Caki2 (cell line): Measurements from ENCODE around the gene FYB2. TPM values are rescaled to one million over a fixed set of nuclear protein-coding genes. Genes with fewer than 3 reads are reported as not detected.
A peak's percentile ranks its signal among the peaks of the same experiment; 100 is the strongest.

Experiments used
- DNase-seq: peaks from one replicate; pipeline ENCODE4 v3.0.0-alpha.2; 2015; ENCODE audit warnings: low read depth
- in situ Hi-C: cut with HindIII; loops from 2 replicates; pipeline ENCODE4 v1.10.0; 2016; ENCODE audit warnings: low sequenced_read_pairs, low pct_unique_long_range_greater_than_20kb, mixed read lengths
- total RNA-seq: library from RNA; depleted of rRNA; stranded (reverse); fragments of >200 nt; shearing (Covaris generic); gene quantifications from 2 replicates; pipeline ENCODE4 v1.2.3, GENCODE V29; 2014; ENCODE audit warnings: low replicate concordance; rRNA removed

Gene FYB2
- not detected in 2 replicates for total RNA-seq

DNA sequence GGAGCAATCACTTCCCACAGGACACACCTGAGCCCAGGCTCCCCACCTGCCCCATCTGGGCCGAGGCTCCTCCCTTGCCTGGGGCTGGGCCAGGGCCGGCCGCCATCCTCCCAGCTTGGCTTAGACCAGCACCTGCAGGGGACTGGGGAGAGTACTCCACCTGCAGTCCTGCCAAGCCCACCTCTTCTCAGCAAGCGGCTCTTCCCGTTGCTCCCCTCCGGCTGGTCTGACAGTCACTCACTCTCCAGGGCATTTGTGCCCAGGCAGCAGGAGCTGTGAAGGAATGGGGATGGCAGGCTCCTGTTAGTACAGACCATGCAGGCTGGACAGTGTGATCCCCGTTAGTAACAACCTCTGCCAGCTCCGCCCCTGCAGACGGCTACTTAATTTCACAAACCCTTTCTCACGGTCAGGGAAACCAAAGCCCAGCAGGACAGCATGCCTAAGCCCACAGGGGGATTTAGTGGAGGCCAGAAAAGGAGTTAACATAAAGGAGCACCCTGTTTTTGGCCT lies at the start of gene FYB2:
TSS of gene FYB2 (minus strand) at position 18 of the 513 bp plus-strand sequence. CDS start 114 bp downstream, outside the sequence.
- in situ Hi-C loops: no loop called here
- DNase-seq: no peak

DNA sequence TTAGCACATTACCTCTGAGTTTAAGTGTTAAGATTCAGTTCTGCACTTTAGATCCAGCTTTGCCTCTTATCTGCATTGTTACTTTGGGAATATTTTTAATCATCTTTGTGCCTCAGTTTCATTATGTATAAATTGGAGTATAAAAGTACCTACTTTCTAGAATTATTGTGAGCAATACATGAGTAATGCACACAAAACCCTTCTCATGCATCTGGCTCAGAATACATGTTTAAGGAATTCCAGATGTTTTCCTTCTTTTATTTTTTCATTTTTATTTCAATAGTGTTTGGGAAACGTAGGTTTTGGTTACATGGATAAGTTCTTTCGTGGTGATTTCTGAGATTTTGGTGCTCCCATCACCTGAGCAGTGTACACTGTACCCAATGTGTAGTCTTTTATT lies 49.6 kb upstream of the FYB2 start:
- DNase-seq: no peak
- in situ Hi-C loops: no loop called here

GRCh38 chr1:56867491-56867890 lies 48.3 kb upstream of the FYB2 start:
- in situ Hi-C loops: no loop called here
- DNase-seq: no peak

GRCh38 chr1:56866656-56867055 lies 47.5 kb upstream of the FYB2 start:
- DNase-seq: no peak
- in situ Hi-C loops: no loop called here

- in situ Hi-C loops: no loop called here
- DNase-seq: peak; percentile 11
Measured at GRCh38 chr1:56864430-56864829, 45.2 kb upstream of the FYB2 start.

DNA sequence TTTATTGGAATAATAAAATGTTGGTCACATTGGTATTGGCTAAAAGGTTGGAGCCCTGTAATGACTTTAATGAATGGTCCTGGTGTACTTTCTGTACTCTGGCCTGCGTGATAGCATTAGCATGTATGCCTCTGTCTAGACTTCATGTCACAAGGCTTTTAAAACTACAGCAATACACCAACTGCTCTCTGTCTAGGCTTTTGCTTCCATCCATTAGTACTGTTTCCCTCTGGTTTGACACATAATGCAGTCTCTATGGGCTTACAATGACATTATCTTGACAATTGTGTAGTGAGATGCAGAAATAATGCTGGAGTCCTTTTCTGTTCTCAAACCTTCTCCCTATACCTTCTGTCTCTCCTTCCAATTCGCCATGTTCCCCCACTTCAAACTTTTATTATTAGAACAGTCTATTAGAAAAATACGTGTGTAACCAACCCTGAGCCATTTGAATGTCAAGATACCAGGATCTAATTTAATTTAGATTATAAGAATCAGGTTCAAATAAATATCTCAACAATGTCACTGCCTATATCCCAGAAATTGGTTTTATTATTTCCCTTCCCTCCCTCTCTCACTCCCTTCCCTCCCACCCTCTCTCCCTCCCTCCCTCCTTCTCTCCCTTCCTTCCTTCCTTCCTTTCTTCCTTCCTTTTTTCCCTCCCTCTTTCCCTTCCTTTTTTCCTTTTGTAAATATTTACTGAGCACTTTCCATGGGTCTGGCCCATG lies 44.2 kb upstream of the FYB2 start:
- in situ Hi-C loops: no loop called here

GRCh38 chr1:56859287-56859686 lies 40.1 kb upstream of the FYB2 start:
- in situ Hi-C loops: no loop called here
- DNase-seq: no peak

More for the DNA sequence above, 44.2 kb upstream of the FYB2 start:
- no peak for DNase-seq

DNA sequence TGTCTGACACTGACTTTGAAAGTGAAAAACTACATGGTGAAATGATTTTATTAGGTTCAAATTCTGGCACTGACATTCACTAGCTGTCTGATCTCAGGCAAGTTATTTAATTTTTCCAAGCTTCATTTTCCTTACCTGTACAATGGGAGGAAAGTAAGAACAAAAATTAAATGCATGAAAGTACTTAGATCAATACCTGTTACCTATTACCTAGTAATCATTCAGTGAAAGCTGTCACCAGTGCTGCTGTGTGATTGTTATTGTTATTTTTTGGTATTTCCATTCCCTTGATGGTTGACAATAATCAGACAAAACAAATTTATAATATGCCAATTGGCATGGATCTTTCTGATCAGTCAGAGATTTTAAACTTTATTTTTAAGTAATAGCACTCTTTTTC lies 37.0 kb upstream of the FYB2 start:
- no peak for DNase-seq
- in situ Hi-C loops: no loop called here

DNA sequence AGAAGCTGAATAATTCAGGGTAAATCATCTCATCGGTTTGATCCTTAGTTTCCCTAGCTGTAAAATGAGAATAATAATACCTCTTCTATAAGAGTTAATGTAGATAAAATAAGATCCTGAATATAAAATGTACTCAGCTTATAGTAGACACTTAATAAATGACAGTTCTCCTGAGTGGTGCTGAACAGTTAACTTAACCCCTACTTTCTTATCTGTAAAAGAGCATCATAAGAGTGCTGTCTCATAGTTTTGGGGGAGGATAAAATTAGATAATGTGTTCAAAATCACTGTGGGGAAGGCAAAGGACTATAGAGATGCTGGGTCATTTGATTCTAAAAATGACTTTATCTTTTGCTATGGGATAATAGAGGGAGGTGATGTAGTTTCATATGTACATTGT lies 36.0 kb upstream of the FYB2 start:
- no peak for DNase-seq
- in situ Hi-C loops: no loop called here

DNA sequence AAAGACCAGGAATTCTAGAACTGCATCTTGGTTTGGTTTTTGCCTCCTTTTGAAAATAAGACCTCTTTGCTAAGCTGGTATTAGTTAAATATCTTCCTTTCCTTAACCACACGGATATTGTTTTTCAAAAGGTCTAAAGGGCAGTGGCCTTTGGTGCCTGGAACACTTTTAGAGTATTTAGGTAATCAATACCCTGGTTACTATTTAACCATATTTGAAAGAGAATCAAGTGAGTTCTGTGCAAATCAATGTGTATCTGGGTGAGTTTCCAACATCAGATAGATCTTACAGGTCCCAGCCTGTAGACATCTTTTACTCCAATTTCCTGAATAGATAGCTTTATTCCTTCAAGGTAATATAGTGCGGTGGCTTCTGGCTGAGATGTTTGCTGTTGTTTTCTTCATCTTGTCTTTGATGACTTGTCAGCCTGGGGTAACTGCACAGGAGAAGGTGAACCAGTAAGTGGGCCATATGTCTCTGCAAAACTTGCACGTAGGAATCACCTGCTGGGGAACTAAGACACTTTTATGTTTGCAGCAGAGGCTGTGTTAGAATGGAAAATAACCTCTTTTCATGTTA lies 35.4 kb upstream of the FYB2 start, which contains the start of gene C8A:
TSS of gene C8A (plus strand) at position 277 of the 579 bp plus-strand sequence. CDS start at position 382, 105 bp downstream.
- in situ Hi-C loops: no loop called here
- DNase-seq: no peak

DNA sequence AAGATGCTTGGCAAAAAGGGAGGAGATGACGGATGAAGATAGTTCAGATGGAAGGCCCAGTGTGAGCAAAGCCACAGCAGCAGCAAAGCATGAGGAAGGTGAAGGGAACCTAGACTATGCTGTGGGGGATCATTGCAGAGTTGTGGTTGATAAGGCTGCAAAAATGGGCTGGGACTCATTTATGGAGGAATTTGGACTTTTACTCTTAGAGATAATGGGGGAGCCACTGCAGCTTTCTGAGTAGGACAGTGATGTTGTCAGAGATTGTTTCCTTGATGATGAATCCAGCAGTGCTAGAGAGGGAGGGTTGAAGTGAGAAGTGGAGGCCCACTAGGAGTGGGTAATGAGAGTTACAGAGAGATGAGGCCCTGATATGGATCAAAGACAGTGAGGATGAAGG lies 33.3 kb upstream of the FYB2 start:
- DNase-seq: no peak
- in situ Hi-C loops: no loop called here

DNA sequence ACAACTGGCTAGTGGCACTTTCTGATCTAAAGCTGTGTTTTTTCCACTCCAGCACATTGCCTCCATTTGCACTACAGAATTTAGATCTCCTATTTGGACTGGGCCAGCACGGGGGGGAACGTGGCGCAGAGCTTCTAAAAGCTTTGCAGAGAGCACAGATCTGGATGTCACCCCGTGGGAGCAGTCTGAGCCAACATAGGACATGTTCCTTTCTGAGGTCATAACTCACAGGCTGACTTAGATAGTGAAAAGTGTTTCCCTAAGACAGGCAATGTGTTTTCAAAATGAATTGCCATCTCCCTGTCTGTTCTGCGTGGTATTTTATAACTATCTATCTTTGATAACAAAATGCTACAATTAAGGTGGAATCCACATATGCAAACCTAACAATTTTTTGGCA lies 31.7 kb upstream of the FYB2 start:
- in situ Hi-C loops: no loop called here
- DNase-seq: no peak

- in situ Hi-C loops: no loop called here
- DNase-seq: no peak
Measured at GRCh38 chr1:56850411-56850810, 31.2 kb upstream of the FYB2 start.

DNA sequence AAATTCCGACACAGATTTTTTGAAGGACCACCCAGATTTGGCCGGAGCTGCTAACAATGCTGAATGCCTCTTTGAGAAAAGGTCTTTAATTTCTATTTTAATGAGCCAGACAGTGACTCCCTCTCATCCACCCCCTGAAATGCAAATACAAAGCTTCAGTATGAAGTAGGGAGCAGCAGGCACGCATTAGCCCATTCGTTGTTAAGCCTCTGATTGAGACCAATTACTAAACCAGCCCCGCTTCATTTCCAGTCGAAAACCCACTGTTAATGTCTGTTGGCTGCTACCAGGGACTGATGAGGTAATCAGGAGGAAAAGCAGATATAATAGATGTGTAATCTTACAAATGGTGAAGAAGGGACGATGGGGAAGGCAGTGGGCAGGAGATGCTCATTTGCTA lies 30.5 kb upstream of the FYB2 start:
- no peak for DNase-seq
- in situ Hi-C loops: no loop called here

DNA sequence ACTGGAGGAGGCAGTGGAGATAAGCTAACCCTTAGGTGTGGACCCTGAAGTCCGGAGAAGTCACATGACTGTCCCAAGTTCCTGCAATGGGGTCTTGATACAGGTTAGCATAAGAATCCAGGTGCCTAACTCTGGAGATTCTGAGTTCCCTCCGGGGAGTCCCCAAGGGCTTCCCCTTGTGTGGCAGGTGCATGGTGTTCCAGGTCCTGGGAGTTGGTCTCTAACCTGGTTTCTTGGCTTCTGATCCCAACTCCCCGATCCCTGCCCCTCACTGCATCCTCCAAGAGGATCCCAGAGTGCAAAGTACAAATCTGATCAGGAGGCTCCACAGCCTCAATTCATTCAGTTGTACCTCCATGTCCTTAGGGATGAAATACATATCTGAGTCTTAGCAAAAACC lies 26.1 kb upstream of the FYB2 start:
- in situ Hi-C loops: no loop called here

DNA sequence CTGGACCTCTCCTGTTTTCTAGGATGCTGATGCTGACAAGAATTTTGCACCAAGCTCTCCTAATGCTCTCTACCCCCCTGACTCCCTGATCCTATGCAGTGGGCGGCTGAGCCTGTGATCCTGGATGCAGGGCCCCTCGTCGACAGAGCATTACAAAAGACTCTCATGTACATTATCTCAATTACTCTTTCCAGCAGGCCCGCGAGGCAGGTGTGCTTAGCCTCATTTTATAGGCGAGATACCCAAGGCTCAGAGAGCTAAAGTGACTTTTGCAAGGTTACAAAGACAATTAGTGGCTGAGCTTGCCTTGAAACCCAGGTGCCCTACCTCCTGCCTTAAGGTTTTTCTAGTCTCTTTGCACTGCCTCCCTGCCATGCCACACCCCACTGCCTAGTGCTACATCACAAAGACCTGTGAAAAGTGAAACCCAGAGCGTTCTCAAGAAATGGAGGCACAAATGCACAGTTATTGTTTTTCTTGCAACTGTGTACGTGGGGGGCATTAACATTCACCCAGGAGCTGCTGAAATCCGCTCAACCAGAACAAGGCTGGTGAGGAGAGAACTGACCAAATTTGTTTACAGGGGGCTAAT lies 25.4 kb upstream of the FYB2 start:
- in situ Hi-C loops: no loop called here

More for the DNA sequence above, 26.1 kb upstream of the FYB2 start:
- no peak for DNase-seq

DNA sequence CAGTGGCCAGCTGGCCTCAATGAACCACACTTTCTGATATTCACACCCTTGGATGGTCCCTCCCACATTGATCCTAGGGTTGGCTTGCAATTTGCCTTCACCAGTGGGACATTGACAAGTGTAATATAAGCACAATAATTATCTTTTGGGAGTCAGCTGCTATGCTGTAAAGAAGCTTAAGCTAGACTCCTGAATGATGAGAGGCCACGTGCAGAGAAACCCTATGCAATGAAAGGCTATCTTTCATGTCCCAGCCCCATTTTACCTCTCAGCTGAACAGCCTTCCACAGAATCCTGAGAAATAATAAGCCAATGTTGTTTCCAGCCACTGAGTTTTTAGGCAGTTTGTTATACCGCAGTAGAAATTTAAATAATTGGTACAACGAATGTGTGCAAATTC lies 24.3 kb upstream of the FYB2 start:
- DNase-seq: no peak
- in situ Hi-C loops: no loop called here

More for the DNA sequence above, 25.4 kb upstream of the FYB2 start:
- no peak for DNase-seq

DNA sequence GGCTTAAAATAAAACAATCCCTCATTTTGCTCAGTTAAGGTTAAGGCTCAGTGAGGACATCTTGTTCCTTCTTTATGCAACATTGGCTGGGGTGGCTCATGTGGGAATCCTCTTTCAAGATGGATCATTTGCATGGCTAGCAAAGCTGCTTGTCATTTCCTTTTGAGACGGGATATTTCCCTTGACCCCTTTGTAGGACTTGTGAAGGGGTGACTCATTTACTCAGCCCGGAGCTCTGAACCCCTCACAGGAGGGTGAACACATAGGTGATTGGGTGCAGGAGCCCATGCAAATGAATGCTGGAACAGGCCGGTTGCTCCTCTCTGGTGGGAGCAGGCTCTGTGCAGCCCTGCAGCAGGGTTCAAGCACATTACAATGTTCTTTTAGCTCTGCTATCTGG lies 19.6 kb upstream of the FYB2 start:
- no peak for DNase-seq
- in situ Hi-C loops: no loop called here

DNA sequence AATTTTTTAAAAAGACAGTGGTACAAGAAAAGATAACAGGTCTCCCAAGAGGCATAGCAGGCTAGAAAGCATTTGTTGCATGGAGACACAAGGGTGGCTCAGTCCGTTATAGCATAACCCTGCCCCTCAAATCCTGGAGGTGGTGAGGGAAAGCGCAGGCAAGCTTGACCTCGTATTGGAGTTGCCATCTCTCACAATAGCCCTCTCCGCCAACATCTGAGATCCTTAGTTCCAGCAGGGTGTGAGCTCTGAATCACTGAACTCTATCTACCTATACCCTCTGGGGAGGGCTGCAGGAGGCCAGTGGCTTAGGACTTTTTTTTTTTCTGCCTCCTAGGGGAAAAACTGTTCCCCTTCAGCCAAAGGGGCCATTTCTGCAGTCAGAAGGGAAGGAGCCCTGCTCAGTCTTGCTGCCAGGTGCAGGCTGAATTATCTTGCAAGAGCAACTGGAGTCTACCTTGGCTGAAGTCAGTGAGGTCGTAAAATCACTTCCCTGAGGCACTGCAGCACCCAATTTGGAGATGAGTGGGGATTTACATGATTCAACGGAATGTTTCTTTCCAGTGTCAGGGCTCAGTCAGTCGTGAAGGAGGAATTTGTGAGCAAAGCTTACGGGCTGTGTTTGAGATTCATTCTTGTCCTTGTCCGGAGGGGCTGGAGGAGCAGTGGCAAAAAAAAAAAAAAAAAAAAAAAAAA lies 18.2 kb upstream of the FYB2 start:
- in situ Hi-C loops: no loop called here
- peak; percentile 72 for DNase-seq
